Measurements from ENCODE around the gene POR. TPM values are rescaled to one million over a fixed set of nuclear protein-coding genes. Genes with fewer than 3 reads are reported as not detected.
A peak's percentile ranks its signal among the peaks of the same experiment; 100 is the strongest.

The POR gene
- total and polyA plus RNA-seq, 2 of the 13 experiments (the other 11 are each of a cell fraction or from before 2014, with no cell fraction given): 145 to 266 TPM

GRCh38 chr7:75914655-75915415 is at the start of gene POR (continued):
- TF ChIP-seq ZNF121 (CRISPR knock-in tag; IDR thresholded peaks at IDR 0.05) (peak; percentile 37), STAT5B (CRISPR knock-in tag; IDR thresholded peaks at IDR 0.05) (no peak), DNMT3B (CRISPR knock-in tag; conservative IDR thresholded peaks at IDR 0.05) (no peak; the same call in 1 of the 2 replicates), ZNF841 (CRISPR knock-in tag; IDR thresholded peaks at IDR 0.05; ENCODE audit: borderline replicate concordance) (no peak), HNRNPUL1 (IDR thresholded peaks at IDR 0.05; ENCODE audit: low read depth, low read length) (peak; percentile 80; the same call in 1 of the 2 replicates), MED1 (CRISPR knock-in tag; IDR thresholded peaks at IDR 0.05) (peak; percentile 88), ZXDC (CRISPR knock-in tag; IDR thresholded peaks at IDR 0.05) (no peak), CCAR2 (optimal IDR thresholded peaks at IDR 0.05; ENCODE audit: low read depth, low read length) (no peak), ZBTB1 (CRISPR knock-in tag; IDR thresholded peaks at IDR 0.05; ENCODE audit: borderline replicate concordance) (no peak), NFE2L1 (CRISPR knock-in tag; IDR thresholded peaks at IDR 0.05; ENCODE audit: borderline replicate concordance) (no peak), KDM5A (IDR thresholded peaks at IDR 0.05; ENCODE audit: borderline replicate concordance, low read length) (no peak), KLF16 (CRISPR knock-in tag; IDR thresholded peaks at IDR 0.05) (peak in 1 of 2 experiments; percentile 94; a peak in 3 of 4 replicates), REST (IDR thresholded peaks at IDR 0.05; ENCODE audit: borderline replicate concordance in 1 of 2, low read depth in 1 of 2, low read length in 2 of 2) (peak in 1 of 2 experiments; percentile 80; a peak in 2 of 4 replicates), ZNF557 (CRISPR knock-in tag; IDR thresholded peaks at IDR 0.05) (peak; percentile 41; the same call in 1 of the 2 replicates), ETV5 (CRISPR knock-in tag; IDR thresholded peaks at IDR 0.05; ENCODE audit: borderline replicate concordance) (peak; percentile 66)
- TF ChIP-seq, protein P1, sequence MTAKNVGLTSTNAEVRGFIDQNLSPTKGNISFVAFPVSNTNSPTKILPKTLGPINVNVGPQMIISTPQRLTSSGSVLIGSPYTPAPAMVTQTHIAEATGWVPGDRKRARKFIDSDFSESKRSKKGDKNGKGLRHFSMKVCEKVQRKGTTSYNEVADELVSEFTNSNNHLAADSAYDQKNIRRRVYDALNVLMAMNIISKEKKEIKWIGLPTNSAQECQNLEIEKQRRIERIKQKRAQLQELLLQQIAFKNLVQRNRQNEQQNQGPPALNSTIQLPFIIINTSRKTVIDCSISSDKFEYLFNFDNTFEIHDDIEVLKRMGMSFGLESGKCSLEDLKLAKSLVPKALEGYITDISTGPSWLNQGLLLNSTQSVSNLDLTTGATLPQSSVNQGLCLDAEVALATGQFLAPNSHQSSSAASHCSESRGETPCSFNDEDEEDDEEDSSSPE (CRISPR knock-in tag; IDR thresholded peaks at IDR 0.05): peak; percentile 63
